Ectodermal cell (in vitro differentiated cells): Measurements from ENCODE around the gene ZNF648.
"Not testable (repeated sequence)": the region's sequence is repeated elsewhere in the genome, so short reads cannot be mapped to it uniquely, and the experiment has no call there.

Source experiments
- H3K27ac ChIP-seq: 2 replicates; pipeline ENCODE4 v1.7.0; 2013; ENCODE audit warnings: mild to moderate bottlenecking, low read depth, low read length; ENCODE audit not compliant: insufficient read depth, poor library complexity, severe bottlenecking
- H3K27me3 ChIP-seq: 2 replicates; pipeline ENCODE4 v1.7.0; 2013; ENCODE audit warnings: mild to moderate bottlenecking, low read length; ENCODE audit not compliant: insufficient read depth, control insufficient read depth, poor library complexity, severe bottlenecking
- H3K36me3 ChIP-seq: one replicate; pipeline ENCODE4 v1.7.0; 2013; ENCODE audit warnings: low read length; ENCODE audit not compliant: control insufficient read depth, insufficient read depth
- H3K4me1 ChIP-seq: one replicate; pipeline ENCODE4 v1.7.0; 2013; ENCODE audit warnings: low read length; ENCODE audit not compliant: control insufficient read depth, insufficient read depth
- H3K4me3 ChIP-seq: 2 replicates; pipeline ENCODE4 v1.7.0; 2013; ENCODE audit warnings: low read depth, low read length, control low read depth; ENCODE audit not compliant: insufficient read depth
- H3K9me3 ChIP-seq: 2 replicates; pipeline ENCODE4 v1.7.0; 2013; ENCODE audit warnings: mild to moderate bottlenecking, low read length, moderate library complexity; ENCODE audit not compliant: control insufficient read depth
- WGBS, 2 experiments: methylation state at CpG; one replicate each; pipeline ENCODE4 v1.1.7; 2013; ENCODE audit warnings: missing lambda C conversion rate in 2 of 2; 5-methylcytosine and 5-hydroxymethylcytosine counted together

The ZNF648 gene

GRCh38 chr1:182032251-182032650, 29.3 kb downstream of the ZNF648 start:
- H3K36me3 ChIP-seq, result no peaks in the 10 kb centered on the region
- no peaks in the 10 kb centered on the region for H3K9me3 ChIP-seq
- no peak overlapping the region for H3K4me3 ChIP-seq
- no peak overlapping the region for H3K27ac ChIP-seq
- 63 to 70% methylated on average over 1 of the region's 1 CpG for WGBS, 2 experiments
- no peaks in the 10 kb centered on the region for H3K27me3 ChIP-seq
- H3K4me1 ChIP-seq, result peaks cover 4% of the 10 kb centered on the region

- WGBS, 2 experiments, result 1% methylated on average over 68 of the region's 68 CpGs
- no peaks in the 10 kb centered on the region for H3K9me3 ChIP-seq
- H3K36me3 ChIP-seq, result no peaks in the 10 kb centered on the region
- no peaks in the 10 kb centered on the region for H3K27me3 ChIP-seq
- peak overlapping the region; percentile 69 for H3K4me3 ChIP-seq
- peak overlapping the region; percentile 72 for H3K27ac ChIP-seq
- peaks cover 4% of the 10 kb centered on the region for H3K4me1 ChIP-seq
Observed at GRCh38 chr1:182029379-182030331, 31.9 kb downstream of the ZNF648 start.

GRCh38 chr1:182029002-182029378, 32.5 kb downstream of the ZNF648 start:
- H3K4me3 ChIP-seq, result peak overlapping the region; percentile 69

GRCh38 chr1:182015360-182015759, 46.2 kb downstream of the ZNF648 start:
- Histone ChIP-seq H3K4me1 (no peaks in the 10 kb centered on the region), H3K36me3 (no peaks in the 10 kb centered on the region), H3K4me3 (no peak overlapping the region), H3K9me3 (no peaks in the 10 kb centered on the region), H3K27ac (no peak overlapping the region), H3K27me3 (no peaks in the 10 kb centered on the region)
- 76 to 94% methylated on average over 1 to 2 of the region's 2 CpGs for WGBS, 2 experiments

More at GRCh38 chr1:182029002-182029378, 32.5 kb downstream of the ZNF648 start:
- peaks cover 4% of the 10 kb centered on the region for H3K4me1 ChIP-seq
- no peaks in the 10 kb centered on the region for H3K36me3 ChIP-seq
- no peaks in the 10 kb centered on the region for H3K9me3 ChIP-seq
- WGBS, 2 experiments, result 20 to 25% methylated on average over 2 of the region's 2 CpGs
- H3K27ac ChIP-seq, result no peak overlapping the region
- H3K27me3 ChIP-seq, result no peaks in the 10 kb centered on the region

- H3K9me3 ChIP-seq, H3K36me3 ChIP-seq, H3K27ac ChIP-seq, H3K27me3 ChIP-seq, H3K4me1 ChIP-seq, H3K4me3 ChIP-seq: not testable (repeated sequence)
- 96% methylated on average over 37 of the region's 37 CpGs for WGBS, 2 experiments
Observed at GRCh38 chr1:182010800-182011370, 50.6 kb downstream of the ZNF648 start.

GRCh38 chr1:182005398-182005797, 56.1 kb downstream of the ZNF648 start:
- not testable (repeated sequence) for H3K27ac ChIP-seq, H3K27me3 ChIP-seq, H3K4me1 ChIP-seq, H3K4me3 ChIP-seq, H3K36me3 ChIP-seq, H3K9me3 ChIP-seq
- 93 to 97% methylated on average over 3 of the region's 3 CpGs for WGBS, 2 experiments

GRCh38 chr1:182004601-182005000, 56.9 kb downstream of the ZNF648 start:
- no peaks in the 10 kb centered on the region for H3K4me1 ChIP-seq
- H3K27ac ChIP-seq, result no peak overlapping the region
- WGBS, 2 experiments, result 74 to 90% methylated on average over 3 of the region's 3 CpGs
- no peaks in the 10 kb centered on the region for H3K9me3 ChIP-seq
- H3K4me3 ChIP-seq, result no peak overlapping the region
- H3K27me3 ChIP-seq, result no peaks in the 10 kb centered on the region
- H3K36me3 ChIP-seq, result no peaks in the 10 kb centered on the region
